Hematopoietic multipotent progenitor cell treated with erythropoietin and hydrocortisone succinate and interleukin-3 and kit ligand, for 6 days (in vitro differentiated cells): ENCODE data around the gene ACKR3.

Experiments
- DNase-seq: peaks from one replicate; pipeline ENCODE4 v3.0.0-alpha.2; 2015

Gene ACKR3

GRCh38 chr2:236569573-236569973, at the start of gene ACKR3:
Gene ACKR3 (plus strand): TSS chr2:236569825. CDS start chr2:236580466, 10,641 bp downstream.
- peak; percentile 66 for DNase-seq

- DNase-seq: no peak
Observed at GRCh38 chr2:236521556-236521955, 48.1 kb upstream of the ACKR3 start.

- no peak for DNase-seq
Observed at GRCh38 chr2:236523249-236523648, 46.4 kb upstream of the ACKR3 start.

- DNase-seq: peak; percentile 26
Observed at GRCh38 chr2:236525411-236525997, 44.1 kb upstream of the ACKR3 start.

- DNase-seq: no peak
Observed at GRCh38 chr2:236526455-236527158, 43.0 kb upstream of the ACKR3 start.

- DNase-seq: peak; percentile 27
Observed at GRCh38 chr2:236527159-236527630, 42.4 kb upstream of the ACKR3 start.

GRCh38 chr2:236529606-236530005, 40.0 kb upstream of the ACKR3 start:
- no peak for DNase-seq

GRCh38 chr2:236530512-236530911, 39.1 kb upstream of the ACKR3 start:
- DNase-seq: no peak

- no peak for DNase-seq
Observed at GRCh38 chr2:236531195-236531594, 38.4 kb upstream of the ACKR3 start.

- DNase-seq: no peak
Observed at GRCh38 chr2:236531996-236532395, 37.6 kb upstream of the ACKR3 start.

GRCh38 chr2:236533343-236533742, 36.3 kb upstream of the ACKR3 start:
- DNase-seq: no peak

GRCh38 chr2:236535024-236535423, 34.6 kb upstream of the ACKR3 start:
- DNase-seq: no peak

- DNase-seq: peak; percentile 17
Observed at GRCh38 chr2:236536727-236537398, 32.8 kb upstream of the ACKR3 start.

- DNase-seq: no peak
Observed at GRCh38 chr2:236538242-236538641, 31.4 kb upstream of the ACKR3 start.

GRCh38 chr2:236541008-236541562, 28.5 kb upstream of the ACKR3 start:
- DNase-seq: no peak

- DNase-seq: no peak
Observed at GRCh38 chr2:236544362-236544761, 25.3 kb upstream of the ACKR3 start.

GRCh38 chr2:236545248-236545658, 24.4 kb upstream of the ACKR3 start:
- no peak for DNase-seq

GRCh38 chr2:236545814-236546480, 23.7 kb upstream of the ACKR3 start:
- DNase-seq: peak; percentile 41

GRCh38 chr2:236546561-236547002, 23.0 kb upstream of the ACKR3 start:
- peak; percentile 60 for DNase-seq

- no peak for DNase-seq
Observed at GRCh38 chr2:236547725-236548124, 21.9 kb upstream of the ACKR3 start.

- no peak for DNase-seq
Observed at GRCh38 chr2:236548179-236548921, 21.3 kb upstream of the ACKR3 start.

GRCh38 chr2:236549165-236549564, 20.5 kb upstream of the ACKR3 start:
- no peak for DNase-seq
